Measurements from ENCODE around the gene PNPLA7. TPM values are rescaled to one million over a fixed set of nuclear protein-coding genes. Genes with fewer than 3 reads are reported as not detected.

Gene PNPLA7
- total and polyA plus RNA-seq, 2 of the 13 experiments (the other 11 are each of a cell fraction or from before 2014, with no cell fraction given) = 0.42 to 1.5 TPM

- TF ChIP-seq MLXIP (CRISPR knock-in tag; IDR thresholded peaks at IDR 0.05; ENCODE audit: borderline replicate concordance) = peak; percentile 15; the same call in 1 of the 2 replicates
- TF ChIP-seq HHEX (CRISPR knock-in tag; IDR thresholded peaks at IDR 0.05) = no peak
- TF ChIP-seq YEATS2 (CRISPR knock-in tag; IDR thresholded peaks at IDR 0.05; ENCODE audit: borderline replicate concordance) = 0 out of 2 replicates have a peak, but pooled peaks have one; percentile 10
- TF ChIP-seq NFATC3 (CRISPR knock-in tag; IDR thresholded peaks at IDR 0.05) = peak; percentile 59; the same call in 1 of the 2 replicates
- TF ChIP-seq KLF6 (CRISPR knock-in tag; IDR thresholded peaks at IDR 0.05) = 0 out of 2 replicates have a peak, but pooled peaks have one; percentile 7
- no peak for TF ChIP-seq STAT6 (CRISPR knock-in tag; IDR thresholded peaks at IDR 0.05; ENCODE audit: borderline replicate concordance)
- no peak for TF ChIP-seq ZNF768 (CRISPR knock-in tag; IDR thresholded peaks at IDR 0.05)
- peak; percentile 61; the same call in 1 of the 2 replicates for TF ChIP-seq ZNF337 (CRISPR knock-in tag; IDR thresholded peaks at IDR 0.05; ENCODE audit: borderline replicate concordance, low read depth)
- no peak for TF ChIP-seq ISL2 (CRISPR knock-in tag; IDR thresholded peaks at IDR 0.05)
- peak; percentile 65; the same call in 1 of the 2 replicates for TF ChIP-seq ZNF33B (CRISPR knock-in tag; IDR thresholded peaks at IDR 0.05)
- no peak for TF ChIP-seq ZBTB39 (CRISPR knock-in tag; IDR thresholded peaks at IDR 0.05)
- TF ChIP-seq IRF9 (CRISPR knock-in tag; IDR thresholded peaks at IDR 0.05; ENCODE audit: borderline replicate concordance) = peak; percentile 61; the same call in 1 of the 2 replicates
- TF ChIP-seq ELF4 (CRISPR knock-in tag; IDR thresholded peaks at IDR 0.05; ENCODE audit: borderline replicate concordance) = no peak
- 0 out of 2 replicates have a peak, but pooled peaks have one; percentile 29 for TF ChIP-seq PITX1 (CRISPR knock-in tag; IDR thresholded peaks at IDR 0.05)
- TF ChIP-seq HOXA3 (CRISPR knock-in tag; IDR thresholded peaks at IDR 0.05) = peak; percentile 37; the same call in 1 of the 2 replicates
- TF ChIP-seq MAF1 (CRISPR knock-in tag; IDR thresholded peaks at IDR 0.05; ENCODE audit: borderline replicate concordance) = no peak
- no peak for TF ChIP-seq JUN (CRISPR knock-in tag; IDR thresholded peaks at IDR 0.05)
- no peak for TF ChIP-seq SNRNP70 (IDR thresholded peaks at IDR 0.05; ENCODE audit: low read depth, low read length)
- TF ChIP-seq HDAC2 (CRISPR knock-in tag; IDR thresholded peaks at IDR 0.05) = 0 out of 2 replicates have a peak, but pooled peaks have one; percentile 14
Measured at GRCh38 chr9:137552022-137552768, 2.0 kb upstream of the PNPLA7 start (continued).

All from HepG2 (cell line).